ENCODE data around the gene SLC7A14.

SLC7A14 gene

GRCh38 chr3:170532573-170532972, 53.3 kb downstream of the SLC7A14 start:
- no peak for DNase-seq

- no peak for DNase-seq
Observed at GRCh38 chr3:170531657-170532335, 54.1 kb downstream of the SLC7A14 start.

- no peak for DNase-seq
Observed at GRCh38 chr3:170531054-170531453, 54.8 kb downstream of the SLC7A14 start.

- DNase-seq, result no peak
Observed at GRCh38 chr3:170529912-170530311, 56.0 kb downstream of the SLC7A14 start.

- no peak for DNase-seq
Observed at GRCh38 chr3:170529346-170529745, 56.5 kb downstream of the SLC7A14 start.

GRCh38 chr3:170528726-170529125, 57.1 kb downstream of the SLC7A14 start:
- DNase-seq, result no peak

GRCh38 chr3:170524073-170524472, 61.8 kb downstream of the SLC7A14 start:
- DNase-seq, result no peak

- no peak for DNase-seq
Observed at GRCh38 chr3:170523248-170523647, 62.6 kb downstream of the SLC7A14 start.

- no peak for DNase-seq
Observed at GRCh38 chr3:170522201-170522600, 63.7 kb downstream of the SLC7A14 start.

GRCh38 chr3:170520996-170521395, 64.9 kb downstream of the SLC7A14 start:
- no peak for DNase-seq

GRCh38 chr3:170517242-170517945, 68.5 kb downstream of the SLC7A14 start:
- no peak for DNase-seq

- no peak for DNase-seq
Observed at GRCh38 chr3:170513642-170514041, 72.2 kb downstream of the SLC7A14 start.

- DNase-seq, result no peak
Observed at GRCh38 chr3:170511371-170511770, 74.5 kb downstream of the SLC7A14 start.

GRCh38 chr3:170508839-170509238, 77.0 kb downstream of the SLC7A14 start:
- no peak for DNase-seq

GRCh38 chr3:170508291-170508690, 77.6 kb downstream of the SLC7A14 start:
- DNase-seq, result no peak

GRCh38 chr3:170507063-170507462, 78.8 kb downstream of the SLC7A14 start:
- no peak for DNase-seq

GRCh38 chr3:170506556-170506955, 79.3 kb downstream of the SLC7A14 start:
- no peak for DNase-seq

GRCh38 chr3:170502297-170502696, 83.6 kb downstream of the SLC7A14 start:
- no peak for DNase-seq

GRCh38 chr3:170500995-170501394, 84.9 kb downstream of the SLC7A14 start:
- DNase-seq, result no peak

- DNase-seq, result no peak
Observed at GRCh38 chr3:170500462-170500861, 85.4 kb downstream of the SLC7A14 start.

- DNase-seq, result no peak
Observed at GRCh38 chr3:170499562-170500156, 86.2 kb downstream of the SLC7A14 start.

- no peak for DNase-seq
Observed at GRCh38 chr3:170497207-170498095, 88.4 kb downstream of the SLC7A14 start.

- DNase-seq, result no peak
Observed at GRCh38 chr3:170496868-170497140, 89.1 kb downstream of the SLC7A14 start.
